ENCODE data around the gene LMTK3.
"Not testable (repeated sequence)": the region's sequence is repeated elsewhere in the genome, so short reads cannot be mapped to it uniquely, and the experiment has no call there.

Gene LMTK3

DNA sequence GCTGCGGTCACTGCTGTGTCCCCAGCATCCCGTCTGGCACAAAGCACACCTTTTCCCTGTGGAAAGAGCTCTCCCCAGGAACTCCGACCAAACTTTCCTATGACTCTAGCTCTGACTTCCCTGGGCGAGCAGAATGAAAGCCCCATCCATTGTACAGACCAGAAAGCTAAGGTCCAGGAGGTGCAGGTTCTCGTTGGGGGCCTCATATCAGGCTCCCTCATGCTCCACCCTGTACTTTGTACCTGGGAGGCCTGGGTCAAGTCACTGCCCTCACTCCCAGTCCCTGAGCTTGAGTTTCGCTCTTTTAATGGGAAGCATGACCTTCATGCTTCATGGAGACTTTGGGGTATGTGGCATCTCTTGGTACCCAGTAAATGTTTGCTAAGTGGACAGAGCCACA lies 24.1 kb downstream of the LMTK3 start:
- no peak for DNase-seq

DNA sequence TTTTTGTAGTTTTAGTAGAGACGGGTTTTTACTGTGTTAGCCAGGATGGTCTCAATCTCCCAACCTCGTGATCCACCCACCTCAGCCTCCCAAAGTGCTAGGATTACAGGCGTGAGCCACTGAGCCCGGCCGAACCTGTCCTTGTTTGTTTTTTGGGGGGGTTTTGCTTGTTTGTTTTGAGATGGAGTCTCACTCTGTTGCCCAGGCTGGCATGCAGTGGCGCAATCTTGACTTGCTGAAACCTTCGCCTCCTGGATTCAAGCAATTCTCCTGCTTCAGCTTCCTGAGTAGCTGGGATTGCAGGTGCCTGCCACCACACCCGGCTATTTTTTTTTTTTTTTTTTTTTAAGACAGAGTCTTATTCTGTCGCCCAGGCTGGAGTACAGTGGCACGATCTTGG lies 24.9 kb downstream of the LMTK3 start:
- DNase-seq = not testable (repeated sequence)

DNA sequence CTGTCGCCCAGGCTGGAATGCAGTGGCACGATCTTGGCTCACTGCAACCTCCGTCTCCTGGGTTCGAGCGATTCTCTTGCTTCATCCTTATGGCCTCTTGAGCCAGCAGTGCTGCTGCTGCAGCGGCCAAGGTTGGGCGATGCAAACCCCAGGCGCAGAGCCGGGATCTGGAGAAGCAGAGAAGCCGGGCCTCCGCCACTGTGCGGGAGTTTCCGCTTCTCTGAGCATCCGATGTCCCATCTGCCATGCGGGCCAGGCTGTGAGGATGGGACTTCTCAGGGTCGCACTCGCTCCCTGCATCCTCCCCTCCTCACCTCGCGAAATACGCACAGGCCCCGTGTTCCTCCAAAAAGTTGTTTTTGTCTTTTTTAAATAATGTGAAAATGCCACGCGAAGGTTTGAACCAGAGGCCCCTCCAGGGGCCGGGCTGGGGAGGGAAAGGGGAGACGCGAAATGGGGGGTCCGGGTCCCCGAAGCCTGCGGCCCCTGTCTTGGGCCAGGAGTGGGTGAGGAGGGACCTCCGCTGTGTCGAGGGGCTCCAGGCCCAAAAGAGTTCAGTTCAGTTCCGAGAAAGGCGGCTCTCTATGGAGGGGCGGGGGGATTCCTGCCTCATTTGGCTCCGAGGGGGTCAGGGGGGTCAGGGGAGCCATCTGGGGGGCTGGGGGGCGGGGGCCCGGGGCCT lies 26.6 kb downstream of the LMTK3 start:
- no peak for DNase-seq

DNA sequence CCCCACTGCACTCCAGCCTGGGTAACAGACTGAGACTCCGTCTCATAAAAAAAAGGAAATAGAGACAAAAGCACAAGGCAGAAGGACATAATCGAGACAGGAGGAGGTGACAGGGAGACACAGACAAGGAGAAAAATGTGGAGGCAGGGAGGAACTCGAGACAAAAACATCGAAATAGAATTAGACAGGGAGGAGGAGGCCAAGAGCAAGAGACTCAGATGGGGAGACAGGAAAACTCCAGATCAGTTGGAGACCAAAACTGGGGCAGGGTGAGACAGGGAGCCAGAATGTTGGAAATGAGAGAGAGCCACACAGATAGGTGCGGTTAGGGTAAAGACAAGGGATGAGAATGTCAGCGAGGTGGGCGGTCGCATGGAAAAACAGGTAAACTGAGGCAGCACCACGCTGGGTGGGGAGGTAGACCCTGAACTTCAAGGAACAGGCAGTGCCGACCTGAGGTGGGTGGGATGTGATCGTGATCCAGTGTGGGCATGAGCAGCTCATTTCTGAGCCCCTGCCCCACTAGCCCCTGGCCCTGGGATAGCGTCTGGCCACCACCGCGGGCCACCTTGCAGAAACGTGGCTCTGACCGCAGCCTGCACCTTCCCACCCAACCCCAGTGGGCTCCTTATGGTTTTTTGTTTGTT lies 27.3 kb downstream of the LMTK3 start:
- no peak for DNase-seq

DNA sequence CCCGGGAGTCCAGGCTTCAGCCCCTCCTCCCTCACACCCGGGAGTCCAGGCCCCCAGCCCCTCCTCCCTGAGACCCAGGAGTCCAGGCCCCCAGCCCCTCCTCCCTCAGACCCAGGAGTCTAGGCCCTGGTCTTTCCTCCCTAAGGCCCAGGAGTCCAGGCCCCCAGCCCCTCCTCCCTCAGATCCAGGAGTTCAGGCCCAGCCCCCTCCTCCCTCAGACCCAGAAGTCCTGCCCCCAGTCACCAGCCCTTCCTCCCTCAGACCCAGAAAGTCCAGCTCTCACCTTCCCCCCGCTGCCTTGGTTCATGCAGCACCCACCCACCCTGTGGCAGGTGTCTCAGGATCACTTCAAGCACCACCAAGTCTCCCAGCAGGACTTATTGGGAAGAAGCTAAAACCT lies 28.3 kb downstream of the LMTK3 start:
- no peak for DNase-seq

DNA sequence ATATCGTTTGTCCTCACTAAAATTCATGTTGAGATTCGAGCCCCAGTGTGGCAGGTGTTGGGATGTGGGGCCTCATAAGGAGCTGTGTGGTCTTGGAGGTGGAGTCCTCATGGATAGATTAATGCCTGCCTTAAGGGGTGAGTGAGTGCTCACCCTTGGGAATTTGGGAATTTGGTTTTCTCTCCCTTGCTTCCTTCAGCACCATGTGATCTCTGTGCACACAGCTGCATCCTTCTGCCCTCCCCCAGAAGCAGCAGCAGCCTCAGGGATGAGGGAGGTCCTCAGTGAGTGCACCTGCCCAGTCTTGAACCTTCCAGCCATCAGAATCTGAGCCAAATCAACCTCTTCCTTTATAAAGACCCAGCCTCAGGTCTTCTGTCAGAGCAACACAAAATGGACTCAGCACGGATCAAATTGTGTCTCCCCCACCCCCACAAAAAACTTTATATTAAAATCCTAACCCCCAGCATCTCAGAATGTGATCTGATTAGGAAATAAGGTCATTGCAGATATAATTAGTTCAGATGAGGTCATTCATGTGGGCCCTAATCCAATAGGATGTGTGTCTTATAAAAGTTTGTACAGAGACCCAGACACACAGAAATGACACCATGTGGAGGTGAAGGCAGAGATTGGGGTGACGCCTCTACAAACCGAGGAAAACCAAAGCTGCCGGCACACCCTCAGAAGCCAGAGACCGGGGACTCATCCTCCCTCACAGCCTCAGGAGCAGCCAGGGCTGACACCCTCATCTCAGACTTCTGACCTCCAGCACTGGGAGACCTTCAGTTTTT lies 29.6 kb downstream of the LMTK3 start:
- DNase-seq = no peak

DNA sequence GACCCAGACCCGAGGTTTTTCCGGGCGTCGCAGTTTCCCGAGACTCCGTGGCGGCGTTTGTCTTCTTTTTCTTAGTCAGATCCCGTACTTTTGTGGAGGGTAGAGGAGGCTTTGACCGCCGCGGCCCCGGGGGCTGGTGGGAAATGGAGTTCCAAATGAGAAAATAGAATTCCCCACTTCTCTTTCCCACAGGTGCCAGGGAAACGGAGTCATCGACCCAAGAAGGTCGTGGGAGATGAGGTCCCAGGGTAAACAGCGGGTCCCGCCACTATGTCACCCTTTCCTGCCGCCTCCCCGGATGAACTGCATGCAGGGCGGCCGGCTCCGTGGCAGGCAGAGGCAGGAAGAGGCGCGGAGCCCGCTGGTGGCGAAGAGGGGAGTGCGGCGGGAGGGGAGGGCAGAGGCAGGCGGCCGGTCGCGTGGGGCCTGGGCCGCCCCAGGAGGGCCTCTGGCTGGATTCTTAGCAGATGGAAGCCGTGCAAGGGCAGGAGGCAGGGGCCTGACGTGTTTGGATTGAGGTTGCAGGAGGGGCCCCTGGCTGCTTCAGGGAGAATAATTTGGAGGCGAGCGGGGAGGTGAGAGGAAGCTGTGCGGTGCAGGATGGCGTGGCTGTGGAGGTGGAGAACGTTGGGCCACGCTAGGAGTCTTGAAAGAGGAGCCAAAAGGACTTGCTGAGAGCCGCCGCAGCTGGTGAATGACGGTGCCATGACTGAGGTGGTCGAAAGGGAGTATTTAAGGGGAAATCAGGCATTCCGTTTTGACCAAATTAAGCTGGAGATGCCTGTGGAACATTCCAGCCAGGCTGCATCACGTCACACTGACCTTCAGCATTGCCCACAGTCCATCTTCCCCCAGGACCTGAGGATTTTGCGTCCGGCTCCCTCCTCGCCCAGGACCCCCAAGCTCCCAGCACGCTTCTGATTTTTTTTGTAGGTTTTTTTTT lies 30.8 kb downstream of the LMTK3 start:
- no peak for DNase-seq

DNA sequence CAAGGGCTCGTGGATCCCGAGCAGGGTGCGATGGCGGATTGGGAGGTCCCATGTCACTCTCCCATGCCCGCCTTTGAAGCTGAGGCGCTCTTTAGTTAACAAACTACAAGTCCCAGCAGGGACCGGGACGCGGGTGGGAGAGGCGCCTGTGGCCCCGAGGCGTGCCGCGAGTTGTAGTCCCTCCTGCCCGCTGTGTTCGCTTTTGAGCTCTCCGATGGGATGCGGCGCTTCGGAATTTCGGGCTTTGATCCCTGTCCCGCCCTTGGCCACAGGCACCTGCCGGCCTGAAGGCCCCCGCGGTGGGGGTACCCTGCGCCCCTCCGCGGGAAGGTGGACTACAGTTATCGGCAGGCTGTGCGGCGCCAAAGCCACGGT lies 31.5 kb downstream of the LMTK3 start:
- no peak for DNase-seq

DNA sequence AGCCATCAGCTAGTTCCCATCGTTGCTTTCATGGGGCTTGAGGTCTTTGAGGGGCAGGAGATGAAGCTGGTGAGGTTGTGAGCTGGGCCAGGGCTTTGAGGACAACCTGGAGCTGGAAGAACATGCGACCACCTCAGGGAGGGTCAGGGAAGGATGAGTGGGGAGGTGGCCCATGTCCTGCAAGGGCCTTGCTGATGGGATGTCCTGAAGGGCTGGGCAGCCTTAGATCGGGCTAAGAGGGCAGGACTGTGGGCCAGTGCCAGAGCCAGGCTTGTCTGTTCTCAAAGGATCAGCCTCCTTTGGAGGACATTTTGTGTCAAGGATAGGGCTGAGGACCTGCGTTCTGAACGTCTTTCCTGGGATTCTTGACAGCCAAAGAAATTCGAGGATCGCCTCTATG lies 31.9 kb downstream of the LMTK3 start:
- no peak for DNase-seq

DNA sequence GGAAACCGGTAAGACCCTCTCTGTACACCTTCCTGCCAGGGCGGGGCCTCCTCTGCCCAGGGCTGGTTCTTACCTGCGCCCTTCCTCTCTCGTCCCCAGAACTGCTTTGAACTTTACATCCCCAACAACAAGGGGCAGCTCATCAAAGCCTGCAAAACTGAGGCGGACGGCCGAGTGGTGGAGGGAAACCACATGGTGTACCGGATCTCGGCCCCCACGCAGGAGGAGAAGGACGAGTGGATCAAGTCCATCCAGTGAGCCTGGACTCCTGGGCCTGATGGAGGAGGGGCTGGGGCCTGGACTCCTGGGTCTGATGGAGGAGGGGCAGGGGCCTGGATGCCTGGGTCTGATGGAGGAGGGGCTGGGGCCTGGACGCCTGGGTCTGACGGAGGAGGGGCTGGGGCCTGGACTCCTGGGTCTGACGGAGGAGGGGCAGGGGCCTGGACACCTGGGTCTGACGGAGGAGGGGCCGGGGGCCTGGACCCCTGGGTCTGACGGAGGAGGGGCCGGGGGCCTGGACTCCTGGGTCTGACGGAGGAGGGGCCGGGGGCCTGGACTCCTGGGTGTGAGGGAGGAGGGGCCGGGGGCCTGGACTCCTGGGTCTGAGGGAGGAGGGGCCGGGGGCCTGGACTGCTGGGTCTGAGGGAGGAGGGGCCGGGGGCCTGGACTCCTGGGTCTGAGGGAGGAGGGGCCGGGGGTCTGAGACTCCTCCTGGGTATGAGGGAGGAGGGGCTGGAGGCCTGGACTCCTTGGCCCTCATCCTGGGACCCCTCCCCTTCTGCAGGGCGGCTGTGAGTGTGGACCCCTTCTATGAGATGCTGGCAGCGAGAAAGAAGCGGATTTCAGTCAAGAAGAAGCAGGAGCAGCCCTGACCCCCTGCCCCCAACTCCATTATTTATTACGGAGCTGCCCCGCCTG lies 33.0 kb downstream of the LMTK3 start:
- no peak for DNase-seq

DNA sequence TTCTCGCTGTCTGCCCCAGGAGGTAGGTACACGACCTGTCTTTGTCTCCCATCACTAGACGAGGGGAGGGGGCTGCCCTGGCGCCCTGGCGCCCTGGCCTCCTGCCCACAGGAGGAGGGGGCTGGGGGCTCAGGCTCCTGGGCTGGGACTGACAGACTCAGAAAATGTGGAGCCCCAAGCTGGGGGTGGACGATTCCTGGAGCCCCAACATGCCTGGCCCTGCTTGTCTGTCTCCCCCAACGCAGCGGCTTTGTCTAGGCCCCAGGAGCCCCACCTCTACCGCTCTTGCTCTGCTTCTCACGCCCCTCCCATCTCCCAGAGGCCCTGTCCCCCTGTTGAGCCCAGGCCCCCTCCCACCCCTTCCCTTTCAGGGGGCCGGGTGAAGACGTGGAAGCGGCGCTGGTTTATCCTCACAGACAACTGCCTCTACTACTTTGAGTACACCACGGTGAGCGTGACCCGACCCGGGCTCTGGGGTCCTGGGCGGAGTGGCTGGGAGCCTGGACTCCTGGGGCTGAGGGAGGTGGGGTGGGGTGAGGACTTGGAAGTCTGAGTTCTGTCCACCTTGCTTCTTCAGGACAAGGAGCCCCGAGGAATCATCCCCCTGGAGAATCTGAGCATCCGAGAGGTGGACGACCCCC lies 33.8 kb downstream of the LMTK3 start:
- DNase-seq = no peak

DNA sequence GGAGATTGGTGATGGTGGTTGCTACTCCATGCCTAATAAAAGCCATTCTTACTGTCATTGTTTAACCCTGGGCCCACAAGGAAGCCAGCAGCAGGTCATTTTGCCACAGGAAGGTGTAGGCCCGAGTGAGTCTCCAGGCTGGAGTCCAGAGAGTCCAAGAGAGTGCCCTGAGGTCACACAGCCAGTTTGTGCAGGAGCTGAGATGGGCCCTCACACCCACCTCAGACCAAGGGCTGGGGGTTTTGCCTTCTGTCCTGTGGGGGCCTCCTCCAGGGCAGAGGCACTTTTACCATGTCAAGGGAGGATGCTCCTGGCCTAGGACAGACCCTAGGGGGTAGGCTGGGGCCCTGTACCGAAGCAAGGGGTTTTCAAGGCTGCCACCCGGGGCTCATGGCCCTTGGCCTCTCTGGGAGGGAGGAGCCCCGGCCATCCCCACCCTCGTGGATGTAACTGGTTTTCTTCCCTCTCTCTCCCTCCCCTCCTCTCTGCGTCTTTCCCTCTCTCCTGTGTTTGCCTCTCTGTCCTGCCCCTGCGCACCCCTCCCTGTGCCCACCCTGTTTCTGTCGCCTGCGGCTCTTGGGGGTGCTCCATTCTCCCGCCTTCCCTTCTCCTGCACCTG lies 34.5 kb downstream of the LMTK3 start:
- DNase-seq = no peak

DNA sequence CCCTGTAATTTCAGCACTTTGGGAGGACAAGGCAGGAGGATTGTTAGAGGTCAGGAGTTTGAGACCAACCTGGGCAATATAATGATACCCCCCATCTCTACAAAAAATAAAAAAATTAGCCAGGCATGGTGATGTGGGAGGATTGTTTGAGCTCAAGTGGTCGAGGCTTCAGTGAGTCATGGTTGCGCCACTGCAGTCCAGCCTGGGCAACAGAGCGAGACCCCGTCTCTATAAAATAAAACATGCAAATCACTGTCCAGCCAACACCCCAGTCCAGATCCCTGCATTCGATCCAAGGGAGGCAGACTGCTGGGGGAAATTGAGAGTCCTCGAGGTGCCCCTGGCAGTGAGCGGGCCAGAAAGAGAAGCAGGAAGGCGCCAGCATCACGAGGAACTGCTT lies 35.5 kb downstream of the LMTK3 start:
- DNase-seq = no peak

DNA sequence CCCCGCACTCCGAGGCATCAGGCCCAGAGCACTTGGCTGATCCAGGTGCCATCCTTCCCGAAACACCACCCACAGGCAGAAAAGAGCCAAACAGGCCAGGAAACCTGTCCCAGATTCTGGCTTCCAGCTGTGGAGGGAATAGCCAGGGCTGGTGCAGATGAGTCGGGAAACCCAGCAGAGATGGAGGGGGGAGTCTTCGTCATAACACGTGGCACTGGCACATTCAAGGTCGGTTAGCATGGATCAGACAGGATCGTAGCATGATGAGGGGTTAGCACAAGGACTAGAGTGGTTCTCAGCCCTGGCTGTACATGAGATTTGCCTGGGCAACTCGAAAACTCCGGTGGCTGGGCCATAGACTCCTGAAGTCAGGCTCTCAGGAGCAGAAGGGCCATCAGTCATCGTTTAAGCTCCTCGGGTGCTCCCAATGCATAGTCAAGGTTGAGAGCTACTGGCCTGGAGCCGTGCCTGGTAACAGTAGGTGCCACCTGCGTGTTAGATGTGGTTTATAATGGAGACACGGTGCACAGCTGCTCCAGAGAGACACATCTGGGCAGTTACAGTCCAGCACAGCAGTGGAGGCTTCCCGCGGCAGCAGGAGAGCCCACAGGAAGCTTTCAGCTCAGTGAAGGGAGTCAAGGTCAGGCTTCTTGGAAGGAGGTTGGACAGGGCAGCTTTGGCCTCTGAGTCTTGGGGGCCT lies 36.1 kb downstream of the LMTK3 start:
- no peak for DNase-seq

DNA sequence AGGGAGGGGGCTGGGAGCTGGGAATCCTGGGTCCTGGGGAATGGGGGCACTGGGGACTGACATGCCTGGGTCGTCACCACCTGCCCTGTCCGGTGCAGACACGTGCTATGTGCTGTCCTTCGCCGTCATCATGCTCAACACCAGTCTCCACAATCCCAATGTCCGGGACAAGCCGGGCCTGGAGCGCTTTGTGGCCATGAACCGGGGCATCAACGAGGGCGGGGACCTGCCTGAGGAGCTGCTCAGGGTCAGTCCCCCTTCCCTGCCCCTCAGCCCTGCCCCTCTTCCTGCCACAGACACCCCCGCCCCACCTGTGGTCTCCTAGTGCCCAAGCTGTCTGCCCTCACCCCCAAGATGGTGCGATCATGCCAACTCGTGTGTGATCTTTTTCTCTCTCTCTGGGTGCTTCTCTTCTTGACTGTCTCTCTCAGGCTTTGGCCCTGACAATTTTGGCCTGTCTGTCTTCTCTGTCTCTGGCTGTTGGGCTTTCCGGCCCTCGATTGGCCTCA lies 37.5 kb downstream of the LMTK3 start:
- no peak for DNase-seq

DNA sequence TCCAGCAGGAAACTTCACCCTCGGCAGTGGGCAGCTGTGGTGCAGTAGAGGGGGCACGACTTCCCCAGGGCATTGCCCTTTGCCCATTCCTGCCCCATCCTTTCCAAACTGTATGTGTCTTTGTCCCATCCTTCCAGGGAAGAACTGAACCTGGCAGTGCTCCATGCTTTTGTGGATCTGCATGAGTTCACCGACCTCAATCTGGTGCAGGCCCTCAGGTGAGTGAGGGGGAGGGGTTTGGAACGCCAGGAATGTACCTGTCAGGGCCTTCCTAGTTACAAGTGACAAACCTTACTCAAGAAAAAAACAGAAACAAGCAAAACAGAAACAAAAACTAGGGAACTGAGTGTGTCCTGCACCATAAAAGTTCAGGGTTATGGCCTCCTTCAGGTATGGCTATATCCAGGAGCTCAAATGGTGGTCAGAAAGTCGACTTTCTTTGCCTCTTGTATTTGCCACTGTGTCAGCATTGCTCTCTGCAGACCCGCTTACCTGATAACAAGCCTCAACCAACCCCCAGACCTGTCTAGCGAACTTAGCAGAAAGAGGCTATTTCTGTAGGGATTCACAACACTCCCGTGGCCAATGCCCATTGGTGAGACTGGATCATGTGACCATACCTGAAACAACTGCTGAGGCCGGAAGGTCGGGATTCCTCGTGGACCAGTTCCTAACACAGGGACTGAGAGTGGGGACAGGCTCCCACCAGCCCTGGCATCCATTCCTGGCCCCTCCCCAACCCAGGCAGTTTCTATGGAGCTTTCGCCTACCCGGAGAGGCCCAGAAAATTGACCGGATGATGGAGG lies 38.3 kb downstream of the LMTK3 start:
- no peak for DNase-seq

DNA sequence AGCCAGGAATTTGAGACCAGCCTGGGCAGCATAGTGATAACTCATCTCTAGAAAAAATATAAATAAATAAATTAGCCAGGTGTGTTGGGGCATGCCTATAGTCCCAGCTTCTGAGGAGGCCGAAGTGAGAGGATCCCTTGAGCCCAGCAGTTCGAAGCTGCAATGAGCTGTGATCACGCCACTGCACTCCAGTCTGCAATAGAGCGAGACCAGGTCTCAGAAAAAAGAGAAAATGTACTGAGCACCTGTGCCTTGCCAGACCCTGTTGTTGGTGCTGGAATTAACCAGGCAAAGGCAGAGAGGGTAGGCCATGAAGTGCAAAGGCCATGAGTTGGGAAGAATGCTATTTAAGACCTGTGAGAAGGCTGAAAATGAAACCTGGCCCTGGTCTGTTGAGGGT lies 39.8 kb downstream of the LMTK3 start:
- no peak for DNase-seq

DNA sequence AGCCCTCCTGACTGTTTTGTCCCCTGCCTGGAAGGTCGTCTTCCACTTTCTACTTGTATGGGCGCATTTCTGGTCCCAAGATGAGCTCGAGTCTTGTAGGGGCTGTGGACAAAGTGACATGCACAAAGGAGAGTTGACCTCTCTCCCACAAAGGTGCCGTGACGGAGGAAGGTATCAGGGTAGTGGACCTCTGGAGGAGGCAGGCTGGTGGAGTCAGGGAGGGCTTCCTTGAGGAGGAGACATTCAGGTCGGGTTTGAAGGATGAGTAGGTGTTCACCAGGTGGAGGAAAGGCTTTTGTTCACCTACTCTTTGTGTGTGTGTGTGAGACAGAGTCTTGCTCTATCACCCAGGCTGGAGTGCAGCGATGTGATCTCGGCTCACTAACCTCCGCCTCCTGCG lies 40.8 kb downstream of the LMTK3 start:
- DNase-seq = no peak
